ENCODE results near the gene S1PR5.

The S1PR5 gene

GRCh38 chr19:10514211-10515145 lies 2.8 kb downstream of the S1PR5 start:
- DNase-seq: no peak

- DNase-seq: no peak
These were observed 4.0 kb downstream of the S1PR5 start for GRCh38 chr19:10513223-10513622.

GRCh38 chr19:10510301-10510802 lies 6.9 kb downstream of the S1PR5 start:
- DNase-seq: no peak

GRCh38 chr19:10508707-10509106 lies 8.5 kb downstream of the S1PR5 start:
- no peak for DNase-seq

GRCh38 chr19:10508036-10508435 lies 9.2 kb downstream of the S1PR5 start:
- no peak for DNase-seq

GRCh38 chr19:10505583-10506229 lies 11.5 kb downstream of the S1PR5 start:
- DNase-seq: peak; percentile 7

- DNase-seq: peak; percentile 48
These were observed 14.1 kb downstream of the S1PR5 start, which contains the start of gene KEAP1 for GRCh38 chr19:10503002-10503789. TSS of gene KEAP1 (minus strand) at chr19:10503356. CDS start at chr19:10500033, 3,323 bp downstream.

- peak; percentile 88 for DNase-seq
These were observed 14.7 kb downstream of the S1PR5 start for GRCh38 chr19:10502524-10503001.

- peak; percentile 78 for DNase-seq
These were observed 15.2 kb downstream of the S1PR5 start for GRCh38 chr19:10501971-10502523.

GRCh38 chr19:10500247-10500592 lies 17.0 kb downstream of the S1PR5 start:
- DNase-seq: no peak

- DNase-seq: no peak
These were observed 17.5 kb downstream of the S1PR5 start for GRCh38 chr19:10499550-10500246.

- no peak for DNase-seq
These were observed 19.9 kb downstream of the S1PR5 start for GRCh38 chr19:10497371-10497770.

GRCh38 chr19:10491472-10492047 lies 25.7 kb downstream of the S1PR5 start:
- DNase-seq: no peak

GRCh38 chr19:10486551-10486950 lies 30.7 kb downstream of the S1PR5 start:
- DNase-seq: no peak

GRCh38 chr19:10478903-10479384 lies 38.3 kb downstream of the S1PR5 start:
- DNase-seq: peak; percentile 78

GRCh38 chr19:10478476-10478875 lies 38.8 kb downstream of the S1PR5 start:
- DNase-seq: no peak

GRCh38 chr19:10474962-10475451 lies 42.2 kb downstream of the S1PR5 start:
- no peak for DNase-seq

GRCh38 chr19:10473192-10473591 lies 44.1 kb downstream of the S1PR5 start:
- DNase-seq: no peak

GRCh38 chr19:10471909-10472308 lies 45.3 kb downstream of the S1PR5 start:
- no peak for DNase-seq

GRCh38 chr19:10468133-10468532 lies 49.1 kb downstream of the S1PR5 start:
- no peak for DNase-seq

- DNase-seq: no peak
These were observed 50.0 kb downstream of the S1PR5 start for GRCh38 chr19:10467104-10467706.
